ENCODE results near the gene DNAH6. TPM values are rescaled to one million over a fixed set of nuclear protein-coding genes. Genes with fewer than 3 reads are reported as not detected.

The DNAH6 gene
- total RNA-seq, 1 experiment from 2014 or later = 1.6 TPM

GRCh38 chr2:84705858-84706257 is 189.6 kb downstream of the DNAH6 start:
- no peak for DNase-seq (ENCODE audit: low read depth, low spot score)
- no peaks in the 10 kb centered on the region for H3K27me3 ChIP-seq (ENCODE audit: insufficient read depth, low read length)
- H3K9me3 ChIP-seq (ENCODE audit: control insufficient read depth in 1 of 2, insufficient read depth in 1 of 2, low read depth in 1 of 2, low read length in 2 of 2) = peaks cover 0 to 4% of the 10 kb centered on the region in 2 experiments; a peak in 1 of 4 replicates
- RAD21 ChIA-PET (ENCODE audit: low non-redundant PET in 1 of 2, low total read pairs in 2 of 2, uncharacterized antibody in 2 of 2, unreplicated experiment in 2 of 2) = interaction anchor here in 1 of 2 experiments (0.6 kb wide), 1 partner anchor 198 kb away, joined by 4 read pairs; no protein-coding TSS in a partner anchor
- H3K36me3 ChIP-seq (ENCODE audit: control insufficient read depth in 1 of 2, insufficient read depth in 2 of 2, low read length in 2 of 2) = no peaks in the 10 kb centered on the region
- H3K4me2 ChIP-seq (ENCODE audit: low read length) = no peak overlapping the region
- H3K4me1 ChIP-seq (ENCODE audit: control insufficient read depth in 1 of 2, insufficient read depth in 2 of 2, low read length in 2 of 2) = no peaks in the 10 kb centered on the region
- intact Hi-C loops (cut with micrococcal nuclease) = no loop called here
- no peaks in the 10 kb centered on the region for H3K9me2 ChIP-seq (ENCODE audit: insufficient read depth)
- no peak for ATAC-seq
- no peaks in the 10 kb centered on the region for H4K20me1 ChIP-seq (ENCODE audit: insufficient read depth)
- no peak overlapping the region for H3K4me3 ChIP-seq (replicated peaks in 1 of 2; ENCODE audit: low read depth in 1 of 2, low read length in 2 of 2)
- TF ChIP-seq ATF3 (IDR thresholded peaks at IDR 0.05) = no peak
- TF ChIP-seq SP1 (IDR thresholded peaks at IDR 0.05; ENCODE audit: low read depth) = no peak
- TF ChIP-seq CEBPB (IDR thresholded peaks at IDR 0.05; ENCODE audit: low read depth) = no peak
- no peak for TF ChIP-seq RAD21 (IDR thresholded peaks at IDR 0.05; ENCODE audit: low read depth)
- TF ChIP-seq, protein P1, sequence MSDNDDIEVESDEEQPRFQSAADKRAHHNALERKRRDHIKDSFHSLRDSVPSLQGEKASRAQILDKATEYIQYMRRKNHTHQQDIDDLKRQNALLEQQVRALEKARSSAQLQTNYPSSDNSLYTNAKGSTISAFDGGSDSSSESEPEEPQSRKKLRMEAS (IDR thresholded peaks at IDR 0.05) = no peak
- TF ChIP-seq TCF7L2 (IDR thresholded peaks at IDR 0.05; ENCODE audit: borderline replicate concordance, extremely low read depth, insufficient read depth, insufficient read length) = no peak
- no peak overlapping the region for H2AFZ ChIP-seq (ENCODE audit: low read depth, low read length, poor library complexity, severe bottlenecking)
- H3K27ac ChIP-seq (ENCODE audit: low read depth, low read length) = no peak overlapping the region
- BruUV-seq (replicated peaks) = no TSS peak
- POLR2A ChIA-PET = no interaction called here
- no peaks in the 10 kb centered on the region for H3K79me2 ChIP-seq (ENCODE audit: insufficient read depth, low read length)
- H3K9ac ChIP-seq (ENCODE audit: low read length) = no peak overlapping the region
- CTCF ChIA-PET = no interaction called here

GRCh38 chr2:84708442-84708841 is 192.1 kb downstream of the DNAH6 start:
- Histone ChIP-seq H3K9ac (ENCODE audit: low read length) (no peak overlapping the region), H3K4me3 (replicated peaks in 1 of 2; ENCODE audit: low read depth in 1 of 2, low read length in 2 of 2) (no peak overlapping the region), H3K27ac (ENCODE audit: low read depth, low read length) (no peak overlapping the region), H4K20me1 (ENCODE audit: insufficient read depth) (no peaks in the 10 kb centered on the region), H3K4me2 (ENCODE audit: low read length) (no peak overlapping the region), H3K27me3 (ENCODE audit: insufficient read depth, low read length) (no peaks in the 10 kb centered on the region), H3K79me2 (ENCODE audit: insufficient read depth, low read length) (no peaks in the 10 kb centered on the region), H3K4me1 (ENCODE audit: control insufficient read depth in 1 of 2, insufficient read depth in 2 of 2, low read length in 2 of 2) (no peaks in the 10 kb centered on the region), H2AFZ (ENCODE audit: low read depth, low read length, poor library complexity, severe bottlenecking) (no peak overlapping the region), H3K9me3 (ENCODE audit: control insufficient read depth in 1 of 2, insufficient read depth in 1 of 2, low read depth in 1 of 2, low read length in 2 of 2) (no peaks in the 10 kb centered on the region), H3K36me3 (ENCODE audit: control insufficient read depth in 1 of 2, insufficient read depth in 2 of 2, low read length in 2 of 2) (no peaks in the 10 kb centered on the region), H3K9me2 (ENCODE audit: insufficient read depth) (no peaks in the 10 kb centered on the region)
- ChIA-PET CTCF (no interaction called here), POLR2A (no interaction called here), RAD21 (ENCODE audit: low non-redundant PET in 1 of 2, low total read pairs in 2 of 2, uncharacterized antibody in 2 of 2, unreplicated experiment in 2 of 2) (no interaction called here)
- no TSS peak for BruUV-seq (replicated peaks)
- DNase-seq (ENCODE audit: low read depth, low spot score) = no peak
- no peak for ATAC-seq
- intact Hi-C loops (cut with micrococcal nuclease) = no loop called here
- TF ChIP-seq POLR2A (IDR thresholded peaks at IDR 0.05; ENCODE audit: borderline replicate concordance, extremely low read depth, insufficient read depth, insufficient read length) (no peak), FOSL1 (IDR thresholded peaks at IDR 0.05; ENCODE audit: low read depth) (no peak), ZNF274 (IDR thresholded peaks at IDR 0.05; ENCODE audit: low read depth, low read length) (no peak), EGR1 (IDR thresholded peaks at IDR 0.05; ENCODE audit: low read depth) (no peak), CTCF (IDR thresholded peaks at IDR 0.05 in 2 of 3, conservative IDR thresholded peaks at IDR 0.05 in 1 of 3; ENCODE audit: borderline replicate concordance in 1 of 3, insufficient read depth in 1 of 3, low read depth in 2 of 3, low read length in 2 of 3) (no peak)
- TF ChIP-seq, protein P2, sequence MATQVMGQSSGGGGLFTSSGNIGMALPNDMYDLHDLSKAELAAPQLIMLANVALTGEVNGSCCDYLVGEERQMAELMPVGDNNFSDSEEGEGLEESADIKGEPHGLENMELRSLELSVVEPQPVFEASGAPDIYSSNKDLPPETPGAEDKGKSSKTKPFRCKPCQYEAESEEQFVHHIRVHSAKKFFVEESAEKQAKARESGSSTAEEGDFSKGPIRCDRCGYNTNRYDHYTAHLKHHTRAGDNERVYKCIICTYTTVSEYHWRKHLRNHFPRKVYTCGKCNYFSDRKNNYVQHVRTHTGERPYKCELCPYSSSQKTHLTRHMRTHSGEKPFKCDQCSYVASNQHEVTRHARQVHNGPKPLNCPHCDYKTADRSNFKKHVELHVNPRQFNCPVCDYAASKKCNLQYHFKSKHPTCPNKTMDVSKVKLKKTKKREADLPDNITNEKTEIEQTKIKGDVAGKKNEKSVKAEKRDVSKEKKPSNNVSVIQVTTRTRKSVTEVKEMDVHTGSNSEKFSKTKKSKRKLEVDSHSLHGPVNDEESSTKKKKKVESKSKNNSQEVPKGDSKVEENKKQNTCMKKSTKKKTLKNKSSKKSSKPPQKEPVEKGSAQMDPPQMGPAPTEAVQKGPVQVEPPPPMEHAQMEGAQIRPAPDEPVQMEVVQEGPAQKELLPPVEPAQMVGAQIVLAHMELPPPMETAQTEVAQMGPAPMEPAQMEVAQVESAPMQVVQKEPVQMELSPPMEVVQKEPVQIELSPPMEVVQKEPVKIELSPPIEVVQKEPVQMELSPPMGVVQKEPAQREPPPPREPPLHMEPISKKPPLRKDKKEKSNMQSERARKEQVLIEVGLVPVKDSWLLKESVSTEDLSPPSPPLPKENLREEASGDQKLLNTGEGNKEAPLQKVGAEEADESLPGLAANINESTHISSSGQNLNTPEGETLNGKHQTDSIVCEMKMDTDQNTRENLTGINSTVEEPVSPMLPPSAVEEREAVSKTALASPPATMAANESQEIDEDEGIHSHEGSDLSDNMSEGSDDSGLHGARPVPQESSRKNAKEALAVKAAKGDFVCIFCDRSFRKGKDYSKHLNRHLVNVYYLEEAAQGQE (IDR thresholded peaks at IDR 0.05; ENCODE audit: low read depth) = no peak
- TF ChIP-seq, protein P3, sequence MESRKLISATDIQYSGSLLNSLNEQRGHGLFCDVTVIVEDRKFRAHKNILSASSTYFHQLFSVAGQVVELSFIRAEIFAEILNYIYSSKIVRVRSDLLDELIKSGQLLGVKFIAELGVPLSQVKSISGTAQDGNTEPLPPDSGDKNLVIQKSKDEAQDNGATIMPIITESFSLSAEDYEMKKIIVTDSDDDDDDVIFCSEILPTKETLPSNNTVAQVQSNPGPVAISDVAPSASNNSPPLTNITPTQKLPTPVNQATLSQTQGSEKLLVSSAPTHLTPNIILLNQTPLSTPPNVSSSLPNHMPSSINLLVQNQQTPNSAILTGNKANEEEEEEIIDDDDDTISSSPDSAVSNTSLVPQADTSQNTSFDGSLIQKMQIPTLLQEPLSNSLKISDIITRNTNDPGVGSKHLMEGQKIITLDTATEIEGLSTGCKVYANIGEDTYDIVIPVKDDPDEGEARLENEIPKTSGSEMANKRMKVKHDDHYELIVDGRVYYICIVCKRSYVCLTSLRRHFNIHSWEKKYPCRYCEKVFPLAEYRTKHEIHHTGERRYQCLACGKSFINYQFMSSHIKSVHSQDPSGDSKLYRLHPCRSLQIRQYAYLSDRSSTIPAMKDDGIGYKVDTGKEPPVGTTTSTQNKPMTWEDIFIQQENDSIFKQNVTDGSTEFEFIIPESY (IDR thresholded peaks at IDR 0.05; ENCODE audit: extremely low read depth, insufficient replicate concordance, low read length) = no peak
